DMS153 treated with DMSO at 0.1 percent for 48 hours (cell line): ENCODE data around the gene UCN2.

Experiments
- DNase-seq: peaks from one replicate; lab custom pipeline; 2025; ENCODE audit not compliant: unreplicated experiment; lab: John Stamatoyannopoulos, UW

UCN2 gene

GRCh38 chr3:48591886-48592518, 28.4 kb upstream of the UCN2 start:
- DNase-seq = no peak

- DNase-seq = no peak
Observed at GRCh38 chr3:48591436-48591835, 27.9 kb upstream of the UCN2 start.

- DNase-seq = no peak
Observed at GRCh38 chr3:48588230-48588629, 24.6 kb upstream of the UCN2 start.

- DNase-seq = no peak
Observed at GRCh38 chr3:48587686-48588085, 24.1 kb upstream of the UCN2 start.

GRCh38 chr3:48585411-48585810, 21.8 kb upstream of the UCN2 start:
- no peak for DNase-seq

GRCh38 chr3:48584836-48585235, 21.3 kb upstream of the UCN2 start:
- no peak for DNase-seq

- no peak for DNase-seq
Observed at GRCh38 chr3:48581621-48582481, 18.3 kb upstream of the UCN2 start.

GRCh38 chr3:48576647-48577046, 13.1 kb upstream of the UCN2 start:
- DNase-seq = no peak

- no peak for DNase-seq
Observed at GRCh38 chr3:48575366-48575765, 11.8 kb upstream of the UCN2 start.

GRCh38 chr3:48573973-48574585, 10.5 kb upstream of the UCN2 start:
- DNase-seq = no peak

GRCh38 chr3:48572517-48572916, 8.9 kb upstream of the UCN2 start:
- no peak for DNase-seq

GRCh38 chr3:48571938-48572337, 8.4 kb upstream of the UCN2 start:
- no peak for DNase-seq

GRCh38 chr3:48569808-48570450, 6.3 kb upstream of the UCN2 start:
- DNase-seq = no peak

- DNase-seq = no peak
Observed at GRCh38 chr3:48569400-48569799, 5.8 kb upstream of the UCN2 start.

- no peak for DNase-seq
Observed at GRCh38 chr3:48568476-48568875, 4.9 kb upstream of the UCN2 start.

- no peak for DNase-seq
Observed at GRCh38 chr3:48567500-48567899, 3.9 kb upstream of the UCN2 start.

- no peak for DNase-seq
Observed at GRCh38 chr3:48567090-48567489, 3.5 kb upstream of the UCN2 start.

GRCh38 chr3:48566401-48566760, 2.8 kb upstream of the UCN2 start:
- DNase-seq = no peak

GRCh38 chr3:48565591-48566400, 2.2 kb upstream of the UCN2 start:
- no peak for DNase-seq

GRCh38 chr3:48565186-48565585, 1.6 kb upstream of the UCN2 start:
- no peak for DNase-seq

- DNase-seq = no peak
Observed at GRCh38 chr3:48564667-48565066, 1.1 kb upstream of the UCN2 start.
